ENCODE measurements around the gene LRCH4. TPM values are rescaled to one million over a fixed set of nuclear protein-coding genes. Genes with fewer than 3 reads are reported as not detected.
"Not testable (repeated sequence)": the region's sequence is repeated elsewhere in the genome, so short reads cannot be mapped to it uniquely, and the experiment has no call there.

LRCH4 gene
- polyA plus RNA-seq, 1 experiment, result 11.3 TPM

DNA sequence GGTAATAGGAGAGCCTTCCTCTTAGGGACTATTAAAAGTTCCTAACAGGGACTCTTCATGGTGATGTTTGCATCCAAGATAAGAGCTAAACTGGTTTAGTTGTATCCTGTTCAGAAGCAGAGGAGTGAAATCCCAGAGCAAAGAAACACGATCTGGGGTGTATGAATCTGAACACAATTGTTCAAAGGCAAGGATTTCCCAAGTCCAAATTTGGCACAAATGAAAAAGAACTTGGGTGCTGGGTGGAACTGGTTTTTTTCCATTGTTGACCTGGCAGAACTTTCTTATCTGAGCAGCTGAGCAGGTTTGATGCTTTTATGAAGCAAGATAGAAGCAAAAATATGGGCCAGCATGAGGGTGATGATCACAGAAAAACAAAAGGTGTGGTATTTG is 41.0 kb downstream of the LRCH4 start:
- Histone ChIP-seq H3K4me3 (ENCODE audit: low read depth, low read length) (no peak overlapping the region), H3K27ac (ENCODE audit: low read depth, low read length) (peak overlapping the region; percentile 81), H3K9me3 (ENCODE audit: control insufficient read depth, insufficient read depth, low read length) (no peaks in the 10 kb centered on the region), H3K27me3 (ENCODE audit: control insufficient read depth, insufficient read depth, low read length) (no peaks in the 10 kb centered on the region)
- ChIA-PET CTCF (interaction anchor here (0.6 to 7.7 kb wide), 7 partner anchors 15 to 119 kb away, joined by 3 to 72 read pairs (median 4); no protein-coding TSS in a partner anchor), POLR2A (interaction anchor here (0.5 to 0.6 kb wide), 2 partner anchors 17 to 155 kb away, joined by 7 read pairs; no protein-coding TSS in a partner anchor)
- TF ChIP-seq, protein P1, sequence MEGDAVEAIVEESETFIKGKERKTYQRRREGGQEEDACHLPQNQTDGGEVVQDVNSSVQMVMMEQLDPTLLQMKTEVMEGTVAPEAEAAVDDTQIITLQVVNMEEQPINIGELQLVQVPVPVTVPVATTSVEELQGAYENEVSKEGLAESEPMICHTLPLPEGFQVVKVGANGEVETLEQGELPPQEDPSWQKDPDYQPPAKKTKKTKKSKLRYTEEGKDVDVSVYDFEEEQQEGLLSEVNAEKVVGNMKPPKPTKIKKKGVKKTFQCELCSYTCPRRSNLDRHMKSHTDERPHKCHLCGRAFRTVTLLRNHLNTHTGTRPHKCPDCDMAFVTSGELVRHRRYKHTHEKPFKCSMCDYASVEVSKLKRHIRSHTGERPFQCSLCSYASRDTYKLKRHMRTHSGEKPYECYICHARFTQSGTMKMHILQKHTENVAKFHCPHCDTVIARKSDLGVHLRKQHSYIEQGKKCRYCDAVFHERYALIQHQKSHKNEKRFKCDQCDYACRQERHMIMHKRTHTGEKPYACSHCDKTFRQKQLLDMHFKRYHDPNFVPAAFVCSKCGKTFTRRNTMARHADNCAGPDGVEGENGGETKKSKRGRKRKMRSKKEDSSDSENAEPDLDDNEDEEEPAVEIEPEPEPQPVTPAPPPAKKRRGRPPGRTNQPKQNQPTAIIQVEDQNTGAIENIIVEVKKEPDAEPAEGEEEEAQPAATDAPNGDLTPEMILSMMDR (IDR thresholded peaks at IDR 0.05; ENCODE audit: low read depth, low read length), result no peak
- DNase-seq (ENCODE audit: low read depth, low spot score), result no peak

DNA sequence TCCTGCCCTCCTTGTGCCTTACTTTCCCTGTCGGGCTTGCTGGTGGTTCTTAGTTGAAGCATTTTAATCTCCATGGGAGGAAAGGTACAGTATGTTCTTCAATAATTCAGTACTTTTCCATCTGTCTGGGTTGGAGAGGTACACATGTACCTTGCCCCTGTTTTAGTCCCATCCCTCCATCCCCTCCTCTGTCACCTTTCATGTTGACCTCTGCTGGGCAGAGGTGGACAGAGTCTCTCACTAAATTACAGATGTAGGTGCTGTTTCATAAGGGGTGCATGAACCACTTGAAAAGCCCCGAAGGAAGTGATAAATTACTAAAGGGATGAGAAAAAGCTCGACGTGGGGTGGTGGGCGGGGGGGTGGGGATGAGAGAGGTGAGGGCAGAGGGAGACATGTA is 41.5 kb downstream of the LRCH4 start:
- ChIA-PET CTCF (interaction anchor here (0.6 to 7.7 kb wide), 4 partner anchors 16 to 119 kb away, joined by 4 to 72 read pairs (median 10); no protein-coding TSS in a partner anchor), POLR2A (no interaction called here)
- Histone ChIP-seq H3K27ac (ENCODE audit: low read depth, low read length) (no peak overlapping the region), H3K4me3 (ENCODE audit: low read depth, low read length) (no peak overlapping the region), H3K27me3 (ENCODE audit: control insufficient read depth, insufficient read depth, low read length) (no peaks in the 10 kb centered on the region), H3K9me3 (ENCODE audit: control insufficient read depth, insufficient read depth, low read length) (no peaks in the 10 kb centered on the region)
- DNase-seq (ENCODE audit: low read depth, low spot score), result no peak
- TF ChIP-seq, protein P1 (IDR thresholded peaks at IDR 0.05; ENCODE audit: low read depth, low read length), result no peak

DNA sequence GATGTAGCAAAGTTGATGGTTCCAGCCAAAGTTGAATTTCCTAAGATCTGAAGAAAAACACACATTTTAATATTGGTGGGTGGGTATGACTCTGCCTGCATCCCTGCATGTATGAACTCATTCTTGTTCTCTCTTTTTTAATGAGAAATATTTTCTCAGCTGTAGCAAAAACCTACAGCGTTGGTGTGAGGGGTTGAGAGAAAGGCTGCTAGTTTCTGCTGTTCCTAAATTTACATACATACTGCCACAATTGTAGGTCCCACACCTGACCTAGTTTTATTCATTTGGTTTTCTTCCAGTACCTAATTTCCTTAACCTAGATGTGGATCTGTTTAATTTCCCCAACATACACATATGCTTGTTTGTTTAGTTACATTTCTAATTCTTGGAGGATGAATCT is 42.3 kb downstream of the LRCH4 start:
- H3K27ac ChIP-seq (ENCODE audit: low read depth, low read length), result no peak overlapping the region
- TF ChIP-seq, protein P1 (IDR thresholded peaks at IDR 0.05; ENCODE audit: low read depth, low read length), result no peak
- POLR2A ChIA-PET, result no interaction called here
- H3K4me3 ChIP-seq (ENCODE audit: low read depth, low read length), result no peak overlapping the region
- H3K9me3 ChIP-seq (ENCODE audit: control insufficient read depth, insufficient read depth, low read length), result no peaks in the 10 kb centered on the region
- CTCF ChIA-PET, result interaction anchor here (2.6 to 7.7 kb wide), 2 partner anchors 16 to 17 kb away, joined by 18 to 72 read pairs; no protein-coding TSS in a partner anchor
- no peaks in the 10 kb centered on the region for H3K27me3 ChIP-seq (ENCODE audit: control insufficient read depth, insufficient read depth, low read length)
- no peak for DNase-seq (ENCODE audit: low read depth, low spot score)

DNA sequence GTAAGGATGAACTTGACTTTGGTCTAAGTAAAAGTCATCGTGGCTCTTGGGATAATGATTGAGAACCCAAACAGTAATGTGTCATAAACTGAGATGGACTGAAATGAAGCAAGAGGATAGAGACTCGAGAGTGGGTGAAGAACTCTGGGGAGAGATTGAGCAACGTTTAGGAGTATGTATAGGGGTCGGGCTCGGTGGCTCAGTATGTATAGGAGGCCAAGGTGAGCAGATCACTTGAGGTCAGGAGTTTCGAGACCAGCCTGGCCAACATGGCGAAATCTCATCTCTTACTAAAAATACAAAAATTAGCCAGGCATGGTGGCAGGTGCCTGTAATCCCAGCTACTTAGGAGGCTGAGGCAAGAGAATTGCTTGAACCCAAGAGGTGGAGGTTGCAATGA is 44.6 kb downstream of the LRCH4 start:
- ChIA-PET CTCF (interaction anchor here (0.8 to 2.6 kb wide), 3 partner anchors 19 to 46 kb away, joined by 3 to 18 read pairs (median 6); no protein-coding TSS in a partner anchor), POLR2A (interaction anchor here (0.7 kb wide), 1 partner anchor 22 kb away, joined by 7 read pairs; no protein-coding TSS in a partner anchor)
- not testable (repeated sequence) for DNase-seq (ENCODE audit: low read depth, low spot score); H3K27me3 ChIP-seq (ENCODE audit: control insufficient read depth, insufficient read depth, low read length); H3K9me3 ChIP-seq (ENCODE audit: control insufficient read depth, insufficient read depth, low read length); H3K4me3 ChIP-seq (ENCODE audit: low read depth, low read length); H3K27ac ChIP-seq (ENCODE audit: low read depth, low read length)

DNA sequence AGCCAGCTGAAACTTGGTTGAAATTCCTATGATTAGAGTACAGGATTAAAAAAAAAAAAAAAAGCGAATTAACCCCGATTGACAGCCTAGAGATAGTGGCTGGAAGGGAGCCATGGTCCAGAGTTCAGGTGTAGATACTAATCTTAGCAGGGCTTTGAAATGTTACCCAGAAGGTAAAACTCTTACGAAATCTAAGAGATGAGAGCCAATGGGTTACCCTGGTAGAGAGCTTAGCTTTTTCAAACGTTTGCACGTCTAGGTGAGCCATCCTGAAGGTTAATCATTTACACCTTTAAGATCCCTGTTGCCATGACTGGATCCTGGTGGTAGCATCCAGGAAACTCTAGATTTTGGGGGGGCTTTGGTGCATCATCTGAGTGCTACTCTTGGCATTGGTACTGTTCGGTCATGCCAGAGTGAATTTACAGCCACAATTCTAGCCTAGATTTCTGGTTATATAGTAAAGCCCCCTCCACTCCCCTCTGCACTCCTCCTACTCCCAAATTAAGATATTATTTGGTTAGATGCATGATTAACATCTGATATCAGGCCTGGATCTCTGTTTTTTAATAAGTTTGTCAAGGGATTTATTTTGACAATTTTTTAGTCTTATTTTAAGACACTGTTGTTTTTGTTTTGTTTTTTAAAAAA is 45.7 kb downstream of the LRCH4 start:
- TF ChIP-seq, protein P1 (IDR thresholded peaks at IDR 0.05; ENCODE audit: low read depth, low read length), result no peak
- ChIA-PET CTCF (interaction anchor here (0.6 to 2.5 kb wide), 5 partner anchors 19 to 71 kb away, joined by 4 to 10 read pairs (median 5); no protein-coding TSS in a partner anchor), POLR2A (no interaction called here)
- no peaks in the 10 kb centered on the region for H3K27me3 ChIP-seq (ENCODE audit: control insufficient read depth, insufficient read depth, low read length)
- H3K27ac ChIP-seq (ENCODE audit: low read depth, low read length), result no peak overlapping the region
- DNase-seq (ENCODE audit: low read depth, low spot score), result no peak
- no peaks in the 10 kb centered on the region for H3K9me3 ChIP-seq (ENCODE audit: control insufficient read depth, insufficient read depth, low read length)
- H3K4me3 ChIP-seq (ENCODE audit: low read depth, low read length), result peak overlapping the region; percentile 81
